ENCODE data around the gene CYP27B1.

The CYP27B1 gene

DNA sequence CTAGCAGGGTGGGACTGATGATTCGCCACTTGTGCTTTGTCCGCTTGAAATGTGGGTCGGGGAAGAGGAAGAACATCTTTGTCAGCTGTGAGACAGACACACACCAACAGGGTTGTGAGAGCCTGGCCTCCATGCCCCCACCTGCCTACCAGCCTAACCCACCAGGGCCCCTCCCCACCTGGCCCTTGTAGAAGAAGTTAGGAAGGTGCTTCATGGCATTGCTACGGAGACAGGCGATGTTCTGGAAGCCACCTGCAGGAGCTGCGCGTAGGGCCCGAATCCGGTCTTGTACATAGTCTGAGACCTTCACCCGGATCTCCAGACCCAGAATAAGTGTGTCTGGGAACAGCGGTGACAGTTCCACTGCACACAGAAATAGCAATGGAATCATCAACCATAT lies 2.7 kb upstream of the CYP27B1 start:
- Mint-ChIP-seq H3K4me3 (peak overlapping the region in 1 of 2 donors; percentile 48), H3K4me1 (ENCODE audit: low read depth in 2 of 2) (peaks cover 32 to 33% of the 10 kb centered on the region in 2 donors), H3K36me3 (ENCODE audit: insufficient read depth) (peaks cover 19% of the 10 kb centered on the region), H3K9me3 (no peaks in the 10 kb centered on the region), H3K27ac (no peak overlapping the region), H3K27me3 (peaks cover 22 to 29% of the 10 kb centered on the region in 2 donors)
- DNase-seq (no peak), ATAC-seq (replicated peaks) (no peak)

- peaks cover 30 to 38% of the 10 kb centered on the region in 2 donors for H3K4me1 Mint-ChIP-seq (ENCODE audit: low read depth in 2 of 2)
- no peak for ATAC-seq (replicated peaks)
- peaks cover 37 to 46% of the 10 kb centered on the region in 2 donors for H3K27me3 Mint-ChIP-seq
- H3K27ac Mint-ChIP-seq: peak overlapping the region in 1 of 2 donors; percentile 8
- H3K36me3 Mint-ChIP-seq (ENCODE audit: insufficient read depth): peaks cover 13% of the 10 kb centered on the region
- no peak for DNase-seq
- no peak overlapping the region for H3K4me3 Mint-ChIP-seq
- H3K9me3 Mint-ChIP-seq: no peaks in the 10 kb centered on the region
Observed at GRCh38 chr12:57767876-57768275, 998 bp upstream of the CYP27B1 start.

- Mint-ChIP-seq H3K9me3 (no peaks in the 10 kb centered on the region), H3K4me1 (ENCODE audit: low read depth in 2 of 2) (peaks cover 26 to 36% of the 10 kb centered on the region in 2 donors), H3K4me3 (peak overlapping the region in 1 of 2 donors; percentile 91), H3K27ac (no peak overlapping the region), H3K36me3 (ENCODE audit: insufficient read depth) (peaks cover 13% of the 10 kb centered on the region), H3K27me3 (peaks cover 37 to 47% of the 10 kb centered on the region in 2 donors)
- DNase-seq (no peak), ATAC-seq (replicated peaks) (no peak)
Observed at GRCh38 chr12:57767305-57767698, 424 bp upstream of the CYP27B1 start.

- H3K4me1 Mint-ChIP-seq (ENCODE audit: low read depth in 2 of 2): peaks cover 18 to 28% of the 10 kb centered on the region in 2 donors
- H3K9me3 Mint-ChIP-seq: no peaks in the 10 kb centered on the region
- peak overlapping the region in 1 of 2 donors; percentile 31 for H3K27ac Mint-ChIP-seq
- peaks cover 8% of the 10 kb centered on the region for H3K36me3 Mint-ChIP-seq (ENCODE audit: insufficient read depth)
- peak; percentile 14 for ATAC-seq (replicated peaks)
- H3K4me3 Mint-ChIP-seq: peak overlapping the region; percentile 84 to 91
- H3K27me3 Mint-ChIP-seq: peaks cover 37 to 47% of the 10 kb centered on the region in 2 donors
- no peak for DNase-seq
Observed at GRCh38 chr12:57765698-57766463, 997 bp downstream of the CYP27B1 start.

DNA sequence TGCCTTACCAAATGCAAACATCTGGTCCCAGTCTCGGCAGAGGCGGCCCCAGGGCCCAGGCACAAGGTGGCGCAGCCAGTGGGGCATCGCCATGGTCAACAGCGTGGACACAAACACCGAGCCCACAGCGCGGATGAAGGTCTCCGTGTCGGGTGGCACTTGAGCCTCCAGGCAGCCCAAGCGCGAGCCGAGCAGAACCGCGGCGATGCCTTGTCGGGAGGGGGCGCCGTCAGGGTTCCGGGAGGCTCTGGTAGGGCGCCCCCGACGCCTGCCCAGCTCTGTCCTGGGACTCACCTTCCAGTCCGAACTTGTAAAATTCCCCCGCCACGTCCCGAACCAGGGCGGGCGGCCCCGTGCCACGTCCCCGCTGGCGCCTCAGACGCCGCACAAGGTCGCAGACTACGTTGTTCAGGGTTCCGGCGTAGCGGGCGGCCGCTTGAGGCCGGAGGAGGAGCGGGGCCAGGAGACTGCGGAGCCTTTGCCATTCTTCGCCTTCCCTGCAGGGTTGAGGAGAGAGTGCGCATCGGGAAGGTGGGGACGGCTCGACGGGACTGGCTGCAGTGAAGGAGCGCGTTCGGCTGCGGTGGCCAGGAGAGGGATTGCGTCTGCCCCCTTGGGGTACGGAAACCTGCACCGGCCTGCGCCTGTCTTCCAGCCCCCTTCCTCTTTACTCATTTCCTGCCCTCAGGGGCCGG lies 1.7 kb downstream of the CYP27B1 start:
- H3K36me3 Mint-ChIP-seq (ENCODE audit: insufficient read depth): peaks cover 8% of the 10 kb centered on the region
- peak overlapping the region in 1 of 2 donors; percentile 31 for H3K27ac Mint-ChIP-seq
- H3K4me3 Mint-ChIP-seq: peak overlapping the region; percentile 84 to 91
- no peaks in the 10 kb centered on the region for H3K9me3 Mint-ChIP-seq
- H3K27me3 Mint-ChIP-seq: peaks cover 37 to 47% of the 10 kb centered on the region in 2 donors
- H3K4me1 Mint-ChIP-seq (ENCODE audit: low read depth in 2 of 2): peaks cover 18 to 28% of the 10 kb centered on the region in 2 donors
- DNase-seq: peak in 1 of 3 experiments; percentile 45
- peak; percentile 76 for ATAC-seq (replicated peaks)

DNA sequence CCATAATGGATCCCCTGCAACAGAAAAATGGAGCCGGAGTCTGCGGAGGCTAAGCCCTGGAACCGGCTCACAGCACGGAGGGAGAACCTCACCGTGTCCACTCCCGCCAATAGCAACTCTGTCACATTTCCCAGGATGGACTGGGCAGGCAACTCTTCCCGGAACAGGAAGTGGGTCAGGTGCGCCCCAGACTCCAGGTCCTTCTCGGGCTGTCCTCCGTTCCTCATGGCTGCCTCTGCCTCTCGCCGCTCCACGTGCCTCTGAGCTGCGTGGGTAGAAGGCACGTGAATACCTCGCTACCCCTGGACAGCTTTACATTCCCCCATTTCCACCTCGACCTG lies 2.2 kb downstream of the CYP27B1 start:
- peaks cover 4% of the 10 kb centered on the region for H3K36me3 Mint-ChIP-seq (ENCODE audit: insufficient read depth)
- peaks cover 20 to 28% of the 10 kb centered on the region in 2 donors for H3K4me1 Mint-ChIP-seq (ENCODE audit: low read depth in 2 of 2)
- no peak overlapping the region for H3K27ac Mint-ChIP-seq
- H3K4me3 Mint-ChIP-seq: peak overlapping the region; percentile 84 to 91
- H3K27me3 Mint-ChIP-seq: peaks cover 37 to 47% of the 10 kb centered on the region in 2 donors
- ATAC-seq (replicated peaks): peak; percentile 31
- H3K9me3 Mint-ChIP-seq: no peaks in the 10 kb centered on the region
- no peak for DNase-seq

DNA sequence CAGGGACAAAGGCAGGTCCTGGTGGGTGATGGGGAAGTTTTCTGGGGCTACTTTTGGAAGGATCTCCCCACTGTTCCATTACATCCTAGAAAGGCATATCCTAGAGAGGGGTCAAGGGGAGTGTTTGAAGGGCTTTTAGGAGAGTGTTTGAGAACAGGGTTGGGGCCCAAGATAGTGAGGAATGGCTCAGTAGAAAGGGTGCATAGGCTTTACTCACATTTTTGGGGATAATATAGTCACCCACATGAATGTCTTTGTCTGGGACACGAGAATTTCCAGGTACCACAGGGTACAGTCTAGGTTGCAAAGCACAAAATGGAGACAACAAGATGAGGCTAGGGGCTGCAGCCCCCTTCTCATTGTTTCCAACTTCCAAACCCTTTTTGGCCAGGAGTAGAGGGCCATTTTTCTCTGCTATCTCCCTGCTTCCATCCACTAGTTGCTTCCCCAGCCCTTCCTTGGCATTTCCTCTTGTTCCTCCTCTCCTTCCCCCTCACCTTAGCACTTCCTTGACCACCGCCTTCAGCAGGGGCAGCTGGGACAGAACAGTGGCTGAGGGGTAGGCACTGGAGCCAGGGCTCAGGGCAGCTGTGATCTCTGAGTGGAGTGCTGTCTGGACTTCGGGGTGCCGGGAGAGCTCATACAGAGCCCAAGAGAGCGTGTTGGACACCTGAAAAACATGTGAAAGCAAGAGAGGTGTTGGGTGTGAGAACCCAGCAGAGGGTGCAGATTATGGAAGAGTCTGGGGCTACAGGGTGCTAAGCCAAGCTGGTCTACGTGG lies 2.8 kb downstream of the CYP27B1 start:
- Mint-ChIP-seq H3K9me3 (no peaks in the 10 kb centered on the region), H3K27ac (no peak overlapping the region), H3K36me3 (ENCODE audit: insufficient read depth) (peaks cover 7% of the 10 kb centered on the region), H3K27me3 (peaks cover 37 to 47% of the 10 kb centered on the region in 2 donors), H3K4me3 (peak overlapping the region; percentile 84 to 91), H3K4me1 (ENCODE audit: low read depth in 2 of 2) (peaks cover 26 to 32% of the 10 kb centered on the region in 2 donors)
- no peak for ATAC-seq (replicated peaks)
- DNase-seq: no peak

DNA sequence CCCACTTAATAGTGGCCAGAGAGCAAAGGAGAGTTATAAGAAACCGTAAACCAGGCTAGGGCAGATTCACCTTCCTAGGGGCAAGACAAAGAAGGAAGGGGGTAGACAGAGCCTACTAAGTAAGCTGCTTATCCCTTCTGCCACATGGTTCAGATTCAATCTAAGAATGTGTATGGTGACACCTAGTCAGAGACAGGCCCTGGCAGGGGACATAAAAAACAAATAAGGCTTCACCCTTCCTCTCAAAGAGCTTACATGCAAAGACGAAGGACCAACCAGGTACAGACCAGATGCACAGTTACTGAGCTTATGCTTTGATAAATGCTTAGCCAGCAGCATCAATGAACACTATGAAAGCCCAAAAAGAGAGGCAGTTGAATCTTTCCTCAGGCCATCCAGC lies 4.4 kb downstream of the CYP27B1 start:
- Mint-ChIP-seq H3K4me3 (no peak overlapping the region), H3K27ac (no peak overlapping the region), H3K9me3 (no peaks in the 10 kb centered on the region), H3K27me3 (peaks cover 37 to 45% of the 10 kb centered on the region in 2 donors), H3K36me3 (ENCODE audit: insufficient read depth) (peaks cover 10% of the 10 kb centered on the region), H3K4me1 (ENCODE audit: low read depth in 2 of 2) (peaks cover 28 to 32% of the 10 kb centered on the region in 2 donors)
- DNase-seq (no peak), ATAC-seq (replicated peaks) (no peak)

DNA sequence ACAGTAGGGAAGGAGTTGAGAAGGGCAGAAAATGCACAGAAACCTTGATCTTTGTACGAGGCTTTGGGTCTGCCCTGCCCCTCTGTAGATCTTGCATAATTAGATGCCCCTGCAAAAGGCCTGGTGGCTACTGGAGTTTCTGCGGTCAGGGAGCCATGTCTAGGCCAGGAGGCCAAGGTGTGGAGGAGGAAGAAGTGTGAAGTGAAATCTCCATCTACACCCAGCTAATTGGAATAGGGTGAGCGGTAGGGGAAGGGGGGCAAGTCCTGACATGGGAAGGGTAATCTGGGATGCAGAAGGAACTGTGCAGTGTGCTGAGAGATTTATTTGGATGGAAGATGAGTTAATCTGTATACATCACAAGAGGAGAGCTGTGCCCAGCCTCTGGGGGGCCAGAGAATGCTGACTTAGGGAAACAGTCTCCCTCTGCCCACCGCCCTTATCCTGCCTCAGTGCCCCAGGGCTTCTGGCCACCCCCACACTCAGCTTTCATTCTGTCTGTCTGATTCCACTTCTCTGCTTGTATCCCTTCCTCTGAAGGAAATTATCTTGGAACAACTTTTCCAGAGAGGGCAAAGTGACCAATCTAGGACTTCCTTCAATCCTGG lies 5.4 kb downstream of the CYP27B1 start:
- peaks cover 32 to 36% of the 10 kb centered on the region in 2 donors for H3K27me3 Mint-ChIP-seq

DNA sequence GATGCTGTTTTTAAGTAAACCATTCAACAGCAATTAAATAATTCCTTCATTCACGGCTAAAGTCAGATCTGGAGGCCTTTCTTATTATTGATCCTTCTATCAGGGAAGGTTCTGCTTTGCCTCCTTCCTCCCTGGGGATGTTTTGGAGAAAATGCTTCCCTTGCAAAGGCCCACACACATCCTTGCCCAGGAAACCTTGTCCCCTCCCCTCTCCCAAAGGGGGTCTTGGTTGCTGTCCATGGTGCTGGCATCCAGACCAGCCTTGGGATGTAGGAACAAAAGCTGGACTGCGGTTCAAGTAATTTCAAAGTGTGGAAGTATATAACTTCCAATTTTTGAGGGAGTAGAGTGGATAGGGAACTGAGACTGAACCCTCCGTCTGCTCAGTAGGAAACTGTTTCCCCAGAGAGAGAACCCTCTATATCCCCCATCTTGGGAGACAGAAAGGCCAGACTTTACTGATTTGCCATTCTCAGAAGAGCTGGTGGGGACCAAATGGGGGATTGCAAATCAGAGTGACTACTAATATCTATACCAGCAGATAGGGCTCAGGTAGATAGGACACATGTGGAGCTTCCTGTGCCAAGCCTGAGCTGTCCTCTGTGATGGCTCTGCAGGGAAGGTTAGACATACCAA lies 6.4 kb downstream of the CYP27B1 start:
- peaks cover 16% of the 10 kb centered on the region for H3K36me3 Mint-ChIP-seq (ENCODE audit: insufficient read depth)
- H3K27ac Mint-ChIP-seq: no peak overlapping the region
- H3K27me3 Mint-ChIP-seq: peaks cover 24 to 26% of the 10 kb centered on the region in 2 donors
- H3K4me3 Mint-ChIP-seq: no peak overlapping the region
- DNase-seq (no peak), ATAC-seq (replicated peaks) (no peak)
- H3K4me1 Mint-ChIP-seq (ENCODE audit: low read depth in 2 of 2): peaks cover 32 to 34% of the 10 kb centered on the region in 2 donors
- no peaks in the 10 kb centered on the region for H3K9me3 Mint-ChIP-seq

More for the DNA sequence above, 5.4 kb downstream of the CYP27B1 start:
- ATAC-seq (replicated peaks): no peak
- H3K4me3 Mint-ChIP-seq: no peak overlapping the region
- H3K27ac Mint-ChIP-seq: peak overlapping the region in 1 of 2 donors; percentile 38
- H3K4me1 Mint-ChIP-seq (ENCODE audit: low read depth in 2 of 2): peaks cover 32 to 36% of the 10 kb centered on the region in 2 donors
- H3K9me3 Mint-ChIP-seq: no peaks in the 10 kb centered on the region
- peaks cover 16% of the 10 kb centered on the region for H3K36me3 Mint-ChIP-seq (ENCODE audit: insufficient read depth)
- DNase-seq: no peak

- Mint-ChIP-seq H3K4me3 (no peak overlapping the region), H3K36me3 (ENCODE audit: insufficient read depth) (peaks cover 16% of the 10 kb centered on the region), H3K27me3 (peaks cover 14 to 16% of the 10 kb centered on the region in 2 donors), H3K9me3 (no peaks in the 10 kb centered on the region), H3K4me1 (ENCODE audit: low read depth in 2 of 2) (peaks cover 27% of the 10 kb centered on the region in 2 donors), H3K27ac (no peak overlapping the region)
- DNase-seq: no peak
- ATAC-seq (replicated peaks): peak; percentile 20
Observed at GRCh38 chr12:57759360-57759980, 7.4 kb downstream of the CYP27B1 start.

All from effector memory CD8-positive, alpha-beta T cell (primary cell).